HepG2 (cell line): Measurements from ENCODE around the gene AGBL3. TPM values are rescaled to one million over a fixed set of nuclear protein-coding genes. Genes with fewer than 3 reads are reported as not detected.
A peak's percentile ranks its signal among the peaks of the same experiment; 100 is the strongest.

Experiments
- ATAD3A ChIP-seq: sonication (generic); formaldehyde crosslinking; IDR thresholded peaks from 2 replicates; pipeline ENCODE4 v1.4.0; 2020; ENCODE audit warnings: missing genetic modification reagents
- GATA4 ChIP-seq: sonication (generic); IDR thresholded peaks from 2 replicates; pipeline ENCODE4 v1.6.1; 2016; ENCODE audit warnings: antibody characterized with exemption, low read depth, borderline replicate concordance
- HNF4A ChIP-seq: sonication (generic); formaldehyde crosslinking; IDR thresholded peaks from 2 replicates; pipeline ENCODE4 v1.4.0; 2020; ENCODE audit warnings: missing genetic modification reagents
- HNRNPL ChIP-seq: fragments of 200-400 bp; formaldehyde crosslinking; IDR thresholded peaks from 2 replicates; pipeline ENCODE4 v1.6.1; 2017; ENCODE audit warnings: mild to moderate bottlenecking, low read depth, low read length
- KDM6A ChIP-seq: IDR thresholded peaks from 2 replicates; pipeline ENCODE4 v1.6.1; 2016; ENCODE audit warnings: low read depth
- NR2F1 ChIP-seq, 2 experiments: fragments of 450-650 bp in 1 of 2; formaldehyde crosslinking in 1 of 2; IDR thresholded peaks; 2 replicates each; pipeline versions ENCODE4 v1.5.0 to v1.6.1; 2016 to 2020; ENCODE audit warnings: mild to moderate bottlenecking in 1 of 2, missing compliant biosample characterization in 1 of 2, missing genetic modification reagents in 1 of 2, moderate library complexity in 1 of 2
- NR2F2 ChIP-seq: IDR thresholded peaks from 2 replicates; pipeline ENCODE4 v1.6.1; 2012; ENCODE audit warnings: low read depth, inconsistent platforms, borderline replicate concordance
- TCF7L2 ChIP-seq: IDR thresholded peaks from 2 replicates; pipeline ENCODE4 v1.6.1; 2011; ENCODE audit warnings: mild to moderate bottlenecking, low read depth, low read length, moderate library complexity
- ZKSCAN5 ChIP-seq: sonication (generic); formaldehyde crosslinking; IDR thresholded peaks from 2 replicates; pipeline ENCODE4 v1.5.1; 2020; ENCODE audit warnings: mild to moderate bottlenecking, missing genetic modification reagents
- ZNF354B ChIP-seq: sonication (generic); formaldehyde crosslinking; IDR thresholded peaks from 2 replicates; pipeline ENCODE4 v1.8.0; 2022; ENCODE audit warnings: mild to moderate bottlenecking, missing genetic modification reagents
- polyA plus RNA-seq, 8 experiments: library from polyadenylated mRNA; depleted of rRNA in 3 of 8; stranded (reverse) in 7 of 8; unstranded in 1 of 8; fragments of >200 nt; fragmentation: Illumina TruSeq in 4 of 8; extraction: Trizol in 4 of 8; gene quantifications; 2 replicates each; pipeline versions ENCODE4 v1.2.1 to v1.2.3, GENCODE V29; 2011 to 2016; ENCODE audit warnings: low read depth in 4 of 8, missing spikeins in 1 of 8, mixed read lengths in 1 of 8; ENCODE audit not compliant: insufficient read depth in 1 of 8
- total RNA-seq, 5 experiments: library from RNA; depleted of rRNA; stranded (reverse); fragments of >200 nt; fragmentation: Illumina TruSeq; extraction: Trizol; gene quantifications; 2 replicates each; pipeline ENCODE4 v1.2.3, GENCODE V29; 2016; ENCODE audit warnings: low read depth in 1 of 5
- TF ChIP-seq, protein P1 (sequence below): sonication (generic); formaldehyde crosslinking; IDR thresholded peaks from 2 replicates; pipeline ENCODE4 v1.4.0; 2020; ENCODE audit warnings: missing genetic modification reagents, borderline replicate concordance
- TF ChIP-seq, protein P2 (sequence below): sonication (generic); formaldehyde crosslinking; IDR thresholded peaks from 2 replicates; pipeline ENCODE4 v1.4.0; 2020; ENCODE audit warnings: low read depth, mild to moderate bottlenecking, missing genetic modification reagents
- TF ChIP-seq, protein P3 (sequence below): sonication (generic); formaldehyde crosslinking; IDR thresholded peaks from 2 replicates; pipeline ENCODE4 v1.5.0; 2020; ENCODE audit warnings: missing genetic modification reagents
- TF ChIP-seq, protein P4 (sequence below): IDR thresholded peaks from 2 replicates; pipeline ENCODE4 v1.6.1; 2016; ENCODE audit warnings: low read depth, missing genetic modification reagents, missing compliant biosample characterization
- TF ChIP-seq, protein P5 (sequence below): IDR thresholded peaks from 2 replicates; pipeline ENCODE4 v1.4.0; 2020; ENCODE audit warnings: mild to moderate bottlenecking, missing genetic modification reagents

AGBL3 gene
- total and polyA plus RNA-seq, 2 of the 13 experiments (the other 11 are each of a cell fraction or from before 2014, with no cell fraction given), result 2.2 to 7.2 TPM

DNA sequence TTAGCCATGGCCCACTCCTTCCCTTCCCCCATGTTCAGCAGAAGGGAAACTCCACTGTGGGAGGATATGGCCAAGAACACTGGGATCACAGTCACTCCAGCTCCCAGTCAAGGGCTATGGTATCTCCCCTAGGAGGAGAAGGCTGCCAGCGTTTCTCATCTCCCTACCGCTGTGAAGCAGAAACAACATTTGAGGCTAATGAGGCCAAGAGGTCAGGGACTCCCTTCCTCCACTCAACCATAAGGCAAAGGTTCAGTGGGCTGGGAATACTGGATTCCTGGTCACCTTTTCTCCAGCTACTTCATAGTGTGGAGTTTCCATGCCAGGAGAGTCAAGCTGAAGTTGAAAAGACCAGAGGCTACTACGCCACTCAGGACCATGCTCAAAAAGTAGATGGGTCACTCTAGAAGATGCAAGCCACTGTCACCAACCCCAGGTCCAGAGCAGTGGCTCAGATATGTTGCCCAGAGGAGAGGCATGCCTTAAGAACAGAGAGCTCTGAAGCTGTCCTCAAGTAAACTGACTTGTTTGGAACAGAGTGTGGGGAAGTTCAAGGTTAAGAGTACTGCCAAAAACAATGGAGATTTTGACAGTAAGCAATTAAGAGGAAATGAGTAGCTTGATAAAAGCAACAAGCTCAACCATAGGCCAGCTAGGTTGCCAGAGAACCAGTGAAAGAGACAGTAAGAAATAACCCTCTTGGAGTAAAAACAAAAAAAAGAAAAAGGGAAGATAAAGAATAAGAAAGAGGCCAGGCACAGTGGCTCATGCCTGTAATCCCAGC is 157.8 kb downstream of the AGBL3 start (continued):
- TF ChIP-seq, protein P1, sequence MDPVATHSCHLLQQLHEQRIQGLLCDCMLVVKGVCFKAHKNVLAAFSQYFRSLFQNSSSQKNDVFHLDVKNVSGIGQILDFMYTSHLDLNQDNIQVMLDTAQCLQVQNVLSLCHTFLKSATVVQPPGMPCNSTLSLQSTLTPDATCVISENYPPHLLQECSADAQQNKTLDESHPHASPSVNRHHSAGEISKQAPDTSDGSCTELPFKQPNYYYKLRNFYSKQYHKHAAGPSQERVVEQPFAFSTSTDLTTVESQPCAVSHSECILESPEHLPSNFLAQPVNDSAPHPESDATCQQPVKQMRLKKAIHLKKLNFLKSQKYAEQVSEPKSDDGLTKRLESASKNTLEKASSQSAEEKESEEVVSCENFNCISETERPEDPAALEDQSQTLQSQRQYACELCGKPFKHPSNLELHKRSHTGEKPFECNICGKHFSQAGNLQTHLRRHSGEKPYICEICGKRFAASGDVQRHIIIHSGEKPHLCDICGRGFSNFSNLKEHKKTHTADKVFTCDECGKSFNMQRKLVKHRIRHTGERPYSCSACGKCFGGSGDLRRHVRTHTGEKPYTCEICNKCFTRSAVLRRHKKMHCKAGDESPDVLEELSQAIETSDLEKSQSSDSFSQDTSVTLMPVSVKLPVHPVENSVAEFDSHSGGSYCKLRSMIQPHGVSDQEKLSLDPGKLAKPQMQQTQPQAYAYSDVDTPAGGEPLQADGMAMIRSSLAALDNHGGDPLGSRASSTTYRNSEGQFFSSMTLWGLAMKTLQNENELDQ (CRISPR knock-in tag), result no peak
- TF ChIP-seq, protein P2, sequence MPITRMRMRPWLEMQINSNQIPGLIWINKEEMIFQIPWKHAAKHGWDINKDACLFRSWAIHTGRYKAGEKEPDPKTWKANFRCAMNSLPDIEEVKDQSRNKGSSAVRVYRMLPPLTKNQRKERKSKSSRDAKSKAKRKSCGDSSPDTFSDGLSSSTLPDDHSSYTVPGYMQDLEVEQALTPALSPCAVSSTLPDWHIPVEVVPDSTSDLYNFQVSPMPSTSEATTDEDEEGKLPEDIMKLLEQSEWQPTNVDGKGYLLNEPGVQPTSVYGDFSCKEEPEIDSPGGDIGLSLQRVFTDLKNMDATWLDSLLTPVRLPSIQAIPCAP (CRISPR knock-in tag), result no peak
- TF ChIP-seq HNRNPL, result no peak
- no peak for TF ChIP-seq GATA4
- 0 out of 2 replicates have a peak, but pooled peaks have one; percentile 12 for TF ChIP-seq KDM6A (CRISPR knock-in tag)
- peak; percentile 37; the same call in 1 of the 2 replicates for TF ChIP-seq HNF4A (CRISPR knock-in tag)
- TF ChIP-seq ATAD3A (CRISPR knock-in tag), result no peak
- TF ChIP-seq, protein P3, sequence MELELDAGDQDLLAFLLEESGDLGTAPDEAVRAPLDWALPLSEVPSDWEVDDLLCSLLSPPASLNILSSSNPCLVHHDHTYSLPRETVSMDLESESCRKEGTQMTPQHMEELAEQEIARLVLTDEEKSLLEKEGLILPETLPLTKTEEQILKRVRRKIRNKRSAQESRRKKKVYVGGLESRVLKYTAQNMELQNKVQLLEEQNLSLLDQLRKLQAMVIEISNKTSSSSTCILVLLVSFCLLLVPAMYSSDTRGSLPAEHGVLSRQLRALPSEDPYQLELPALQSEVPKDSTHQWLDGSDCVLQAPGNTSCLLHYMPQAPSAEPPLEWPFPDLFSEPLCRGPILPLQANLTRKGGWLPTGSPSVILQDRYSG (CRISPR knock-in tag), result no peak
- TF ChIP-seq, protein P4, sequence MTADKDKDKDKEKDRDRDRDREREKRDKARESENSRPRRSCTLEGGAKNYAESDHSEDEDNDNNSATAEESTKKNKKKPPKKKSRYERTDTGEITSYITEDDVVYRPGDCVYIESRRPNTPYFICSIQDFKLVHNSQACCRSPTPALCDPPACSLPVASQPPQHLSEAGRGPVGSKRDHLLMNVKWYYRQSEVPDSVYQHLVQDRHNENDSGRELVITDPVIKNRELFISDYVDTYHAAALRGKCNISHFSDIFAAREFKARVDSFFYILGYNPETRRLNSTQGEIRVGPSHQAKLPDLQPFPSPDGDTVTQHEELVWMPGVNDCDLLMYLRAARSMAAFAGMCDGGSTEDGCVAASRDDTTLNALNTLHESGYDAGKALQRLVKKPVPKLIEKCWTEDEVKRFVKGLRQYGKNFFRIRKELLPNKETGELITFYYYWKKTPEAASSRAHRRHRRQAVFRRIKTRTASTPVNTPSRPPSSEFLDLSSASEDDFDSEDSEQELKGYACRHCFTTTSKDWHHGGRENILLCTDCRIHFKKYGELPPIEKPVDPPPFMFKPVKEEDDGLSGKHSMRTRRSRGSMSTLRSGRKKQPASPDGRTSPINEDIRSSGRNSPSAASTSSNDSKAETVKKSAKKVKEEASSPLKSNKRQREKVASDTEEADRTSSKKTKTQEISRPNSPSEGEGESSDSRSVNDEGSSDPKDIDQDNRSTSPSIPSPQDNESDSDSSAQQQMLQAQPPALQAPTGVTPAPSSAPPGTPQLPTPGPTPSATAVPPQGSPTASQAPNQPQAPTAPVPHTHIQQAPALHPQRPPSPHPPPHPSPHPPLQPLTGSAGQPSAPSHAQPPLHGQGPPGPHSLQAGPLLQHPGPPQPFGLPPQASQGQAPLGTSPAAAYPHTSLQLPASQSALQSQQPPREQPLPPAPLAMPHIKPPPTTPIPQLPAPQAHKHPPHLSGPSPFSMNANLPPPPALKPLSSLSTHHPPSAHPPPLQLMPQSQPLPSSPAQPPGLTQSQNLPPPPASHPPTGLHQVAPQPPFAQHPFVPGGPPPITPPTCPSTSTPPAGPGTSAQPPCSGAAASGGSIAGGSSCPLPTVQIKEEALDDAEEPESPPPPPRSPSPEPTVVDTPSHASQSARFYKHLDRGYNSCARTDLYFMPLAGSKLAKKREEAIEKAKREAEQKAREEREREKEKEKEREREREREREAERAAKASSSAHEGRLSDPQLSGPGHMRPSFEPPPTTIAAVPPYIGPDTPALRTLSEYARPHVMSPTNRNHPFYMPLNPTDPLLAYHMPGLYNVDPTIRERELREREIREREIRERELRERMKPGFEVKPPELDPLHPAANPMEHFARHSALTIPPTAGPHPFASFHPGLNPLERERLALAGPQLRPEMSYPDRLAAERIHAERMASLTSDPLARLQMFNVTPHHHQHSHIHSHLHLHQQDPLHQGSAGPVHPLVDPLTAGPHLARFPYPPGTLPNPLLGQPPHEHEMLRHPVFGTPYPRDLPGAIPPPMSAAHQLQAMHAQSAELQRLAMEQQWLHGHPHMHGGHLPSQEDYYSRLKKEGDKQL (CRISPR knock-in tag), result no peak
- peak; percentile 76 to 90 for TF ChIP-seq NR2F1 (CRISPR knock-in tag; IDR thresholded peaks at IDR 0.05)
- TF ChIP-seq NR2F2, result peak; percentile 63
- TF ChIP-seq, protein P5, sequence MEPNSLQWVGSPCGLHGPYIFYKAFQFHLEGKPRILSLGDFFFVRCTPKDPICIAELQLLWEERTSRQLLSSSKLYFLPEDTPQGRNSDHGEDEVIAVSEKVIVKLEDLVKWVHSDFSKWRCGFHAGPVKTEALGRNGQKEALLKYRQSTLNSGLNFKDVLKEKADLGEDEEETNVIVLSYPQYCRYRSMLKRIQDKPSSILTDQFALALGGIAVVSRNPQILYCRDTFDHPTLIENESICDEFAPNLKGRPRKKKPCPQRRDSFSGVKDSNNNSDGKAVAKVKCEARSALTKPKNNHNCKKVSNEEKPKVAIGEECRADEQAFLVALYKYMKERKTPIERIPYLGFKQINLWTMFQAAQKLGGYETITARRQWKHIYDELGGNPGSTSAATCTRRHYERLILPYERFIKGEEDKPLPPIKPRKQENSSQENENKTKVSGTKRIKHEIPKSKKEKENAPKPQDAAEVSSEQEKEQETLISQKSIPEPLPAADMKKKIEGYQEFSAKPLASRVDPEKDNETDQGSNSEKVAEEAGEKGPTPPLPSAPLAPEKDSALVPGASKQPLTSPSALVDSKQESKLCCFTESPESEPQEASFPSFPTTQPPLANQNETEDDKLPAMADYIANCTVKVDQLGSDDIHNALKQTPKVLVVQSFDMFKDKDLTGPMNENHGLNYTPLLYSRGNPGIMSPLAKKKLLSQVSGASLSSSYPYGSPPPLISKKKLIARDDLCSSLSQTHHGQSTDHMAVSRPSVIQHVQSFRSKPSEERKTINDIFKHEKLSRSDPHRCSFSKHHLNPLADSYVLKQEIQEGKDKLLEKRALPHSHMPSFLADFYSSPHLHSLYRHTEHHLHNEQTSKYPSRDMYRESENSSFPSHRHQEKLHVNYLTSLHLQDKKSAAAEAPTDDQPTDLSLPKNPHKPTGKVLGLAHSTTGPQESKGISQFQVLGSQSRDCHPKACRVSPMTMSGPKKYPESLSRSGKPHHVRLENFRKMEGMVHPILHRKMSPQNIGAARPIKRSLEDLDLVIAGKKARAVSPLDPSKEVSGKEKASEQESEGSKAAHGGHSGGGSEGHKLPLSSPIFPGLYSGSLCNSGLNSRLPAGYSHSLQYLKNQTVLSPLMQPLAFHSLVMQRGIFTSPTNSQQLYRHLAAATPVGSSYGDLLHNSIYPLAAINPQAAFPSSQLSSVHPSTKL (CRISPR knock-in tag), result peak; percentile 48
- TF ChIP-seq TCF7L2, result no peak
- TF ChIP-seq ZNF354B (CRISPR knock-in tag), result no peak
- peak; percentile 87 for TF ChIP-seq ZKSCAN5 (CRISPR knock-in tag)
